HL-60/S4 treated with phorbol 12-myristate 13-acetate at 8.2 ng/mL for 4 days and 3 days (cell line): Measurements from ENCODE around the gene OR8G5.

ENCODE experiments used
- in situ Hi-C: fragments of 300-500 bp; cut with MboI; formaldehyde crosslinking; loops from 2 replicates; pipeline ENCODE4 v1.15.0; 2022; ENCODE audit warnings: low sequenced_read_pairs

OR8G5 gene

GRCh38 chr11:124285610-124286344, 29.6 kb downstream of the OR8G5 start:
- in situ Hi-C loops: no loop called here

- in situ Hi-C loops: no loop called here
These were observed 38.5 kb downstream of the OR8G5 start for GRCh38 chr11:124294687-124295086.

GRCh38 chr11:124296016-124296415, 39.8 kb downstream of the OR8G5 start:
- in situ Hi-C loops: no loop called here

GRCh38 chr11:124297921-124298320, 41.7 kb downstream of the OR8G5 start:
- in situ Hi-C loops: no loop called here

GRCh38 chr11:124301548-124301947, 45.4 kb downstream of the OR8G5 start:
- in situ Hi-C loops: no loop called here

GRCh38 chr11:124302347-124303125, 46.4 kb downstream of the OR8G5 start:
- in situ Hi-C loops: no loop called here

GRCh38 chr11:124307093-124307492, 50.9 kb downstream of the OR8G5 start:
- in situ Hi-C loops: no loop called here

GRCh38 chr11:124310721-124311120, 54.5 kb downstream of the OR8G5 start:
- in situ Hi-C loops: no loop called here

- in situ Hi-C loops: no loop called here
These were observed 55.1 kb downstream of the OR8G5 start for GRCh38 chr11:124311269-124311668.

GRCh38 chr11:124311670-124312069, 55.5 kb downstream of the OR8G5 start:
- in situ Hi-C loops: no loop called here

- in situ Hi-C loops: no loop called here
These were observed 57.0 kb downstream of the OR8G5 start for GRCh38 chr11:124313131-124313530.

- in situ Hi-C loops: no loop called here
These were observed 57.7 kb downstream of the OR8G5 start, which contains the start of gene OR8D1 for GRCh38 chr11:124313849-124314248. Gene OR8D1, minus strand, starts transcription at chr11:124313949. Its CDS starts 3,183 bp downstream, at chr11:124310766.

- in situ Hi-C loops: no loop called here
These were observed 58.9 kb downstream of the OR8G5 start for GRCh38 chr11:124315052-124315451.
